ENCODE data around the gene ERVW-1.

ERVW-1 gene

GRCh38 chr7:92422926-92423325 lies 54.8 kb downstream of the ERVW-1 start:
- DNase-seq = no peak

- DNase-seq = no peak
Measured at GRCh38 chr7:92421676-92422435, 55.9 kb downstream of the ERVW-1 start.
